GM23338 (cell line): ENCODE data around the gene USP31. TPM values are rescaled to one million over a fixed set of nuclear protein-coding genes. Genes with fewer than 3 reads are reported as not detected.

Source experiments
- ATAC-seq: fragments of 200-7000 bp; cut with Tn5 transposase; 3 replicates; pipeline ENCODE4 v1.9.1; 2020
- DNase-seq: peaks from one replicate; pipeline ENCODE4 v3.0.0-alpha.2; 2015; ENCODE audit warnings: low spot score
- H2AFZ ChIP-seq: fragments of 200-600 bp; sonication (generic); 2 replicates; pipeline ENCODE4 v1.8.0; 2016; ENCODE audit warnings: antibody characterized with exemption, mild to moderate bottlenecking, moderate library complexity
- H3F3A ChIP-seq: fragments of 200-600 bp; sonication (generic); replicated peaks from 2 replicates; pipeline ENCODE4 v1.8.0; 2017; ENCODE audit warnings: antibody characterized with exemption, mixed run types, low read depth
- H3K27ac ChIP-seq: fragments of 200-600 bp; sonication (generic); 2 replicates; pipeline ENCODE4 v1.6.1; 2016; ENCODE audit warnings: low read depth
- H3K27me3 ChIP-seq: fragments of 200-600 bp; sonication (generic); 2 replicates; pipeline ENCODE4 v1.8.0; 2016; ENCODE audit warnings: mild to moderate bottlenecking, mixed run types, moderate library complexity; ENCODE audit not compliant: insufficient read depth
- H3K36me3 ChIP-seq: fragments of 200-600 bp; sonication (generic); 2 replicates; pipeline ENCODE4 v1.8.0; 2016; ENCODE audit warnings: mild to moderate bottlenecking; ENCODE audit not compliant: insufficient read depth
- H3K4me1 ChIP-seq: fragments of 200-600 bp; sonication (generic); 2 replicates; pipeline ENCODE4 v1.8.0; 2016; ENCODE audit warnings: mild to moderate bottlenecking, moderate library complexity; ENCODE audit not compliant: insufficient read depth
- H3K4me2 ChIP-seq: fragments of 200-600 bp; sonication (generic); 2 replicates; pipeline ENCODE4 v1.7.1; 2017; ENCODE audit warnings: mixed run types
- H3K4me3 ChIP-seq: fragments of 200-600 bp; sonication (generic); 2 replicates; pipeline ENCODE4 v1.6.1; 2016; ENCODE audit warnings: mixed run types
- H3K79me2 ChIP-seq: fragments of 200-600 bp; sonication (generic); replicated peaks from 2 replicates; pipeline ENCODE4 v1.8.0; 2017; ENCODE audit warnings: mild to moderate bottlenecking; ENCODE audit not compliant: insufficient read depth
- H3K9me2 ChIP-seq: fragments of 200-600 bp; sonication (generic); 2 replicates; pipeline ENCODE4 v1.8.0; 2017; ENCODE audit not compliant: insufficient read depth
- H4K20me1 ChIP-seq: fragments of 200-600 bp; sonication (generic); replicated peaks from 2 replicates; pipeline ENCODE4 v1.8.0; 2017; ENCODE audit warnings: mild to moderate bottlenecking; ENCODE audit not compliant: insufficient read depth
- H3K27ac Mint-ChIP-seq: 2 replicates; pipeline ENCODE4 v1.8.0; 2020; ENCODE audit warnings: inconsistent platforms, mild to moderate bottlenecking, moderate library complexity, mixed read lengths
- H3K27me3 Mint-ChIP-seq: 3 replicates; pipeline ENCODE4 v1.8.0; 2022; ENCODE audit warnings: low read depth, mild to moderate bottlenecking, moderate library complexity, mixed read lengths, inconsistent platforms; ENCODE audit not compliant: insufficient read depth, poor library complexity
- H3K36me3 Mint-ChIP-seq: 3 replicates; pipeline ENCODE4 v1.8.0; 2021; ENCODE audit warnings: low read depth, mild to moderate bottlenecking, inconsistent platforms, moderate library complexity, mixed read lengths
- H3K4me1 Mint-ChIP-seq: 3 replicates; pipeline ENCODE4 v1.8.0; 2020; ENCODE audit warnings: mild to moderate bottlenecking, inconsistent platforms, mixed read lengths
- H3K4me3 Mint-ChIP-seq: 3 replicates; pipeline ENCODE4 v1.8.0; 2021; ENCODE audit warnings: moderate library complexity, mild to moderate bottlenecking, inconsistent platforms, mixed read lengths
- H3K9me3 Mint-ChIP-seq: 3 replicates; pipeline ENCODE4 v1.8.0; 2020; ENCODE audit warnings: moderate library complexity, mild to moderate bottlenecking, inconsistent platforms, mixed read lengths
- CREB1 ChIP-seq: fragments of 250-450 bp; sonication (Bioruptor Pico); IDR thresholded peaks from 2 replicates; pipeline ENCODE4 v1.5.0; 2020; ENCODE audit warnings: low read depth, mild to moderate bottlenecking, moderate library complexity
- EZH2phosphoT487 ChIP-seq: fragments of 200-600 bp; sonication (generic); IDR thresholded peaks from one replicate; pipeline ENCODE4 v1.8.1; 2018; ENCODE audit warnings: antibody characterized with exemption; ENCODE audit not compliant: unreplicated experiment
- JUNB ChIP-seq: IDR thresholded peaks from one replicate; pipeline ENCODE4 v1.6.1; 2016; ENCODE audit warnings: antibody characterized with exemption; ENCODE audit not compliant: unreplicated experiment
- NANOG ChIP-seq: IDR thresholded peaks from 2 replicates; pipeline ENCODE4 v1.6.1; 2016; ENCODE audit warnings: antibody characterized with exemption, borderline replicate concordance
- POLR2AphosphoS5 ChIP-seq: IDR thresholded peaks from 2 replicates; pipeline ENCODE4 v1.6.1; 2016; ENCODE audit warnings: antibody characterized with exemption, low read depth
- STAT1 ChIP-seq: IDR thresholded peaks from one replicate; pipeline ENCODE4 v1.6.1; 2016; ENCODE audit warnings: antibody characterized with exemption; ENCODE audit not compliant: unreplicated experiment
- polyA plus RNA-seq: library from polyadenylated mRNA; unstranded; fragments of >200 nt; fragmentation: Nextera tagmentation; extraction: Ambion mirVana; gene quantifications from 2 replicates; pipeline ENCODE4 v1.2.1, GENCODE V29; 2016
- total RNA-seq: library from RNA; depleted of rRNA; stranded (reverse); fragments of >200 nt; shearing (Covaris generic); gene quantifications from 2 replicates; pipeline ENCODE4 v1.2.3, GENCODE V29; 2014
- TF ChIP-seq, protein P1 (sequence below): IDR thresholded peaks from 2 replicates; pipeline ENCODE4 v1.6.1; 2016; ENCODE audit warnings: antibody characterized with exemption
- TF ChIP-seq, protein P2 (sequence below), 2 experiments: fragments of 200-600 bp in 1 of 2; sonication (generic) in 1 of 2; conservative IDR thresholded peaks; 2 replicates each; pipeline versions ENCODE4 v1.5.1 to v1.6.1; 2016 to 2017; ENCODE audit warnings: antibody characterized with exemption in 2 of 2, low read depth in 2 of 2, mild to moderate bottlenecking in 2 of 2, moderate library complexity in 1 of 2
- TF ChIP-seq, protein P3 (sequence below): IDR thresholded peaks from one replicate; pipeline ENCODE4 v1.6.1; 2018; ENCODE audit warnings: antibody characterized with exemption; ENCODE audit not compliant: unreplicated experiment

The USP31 gene
- total and polyA plus RNA-seq, 2 experiments from 2014 or later = 4.3 to 17.9 TPM

DNA sequence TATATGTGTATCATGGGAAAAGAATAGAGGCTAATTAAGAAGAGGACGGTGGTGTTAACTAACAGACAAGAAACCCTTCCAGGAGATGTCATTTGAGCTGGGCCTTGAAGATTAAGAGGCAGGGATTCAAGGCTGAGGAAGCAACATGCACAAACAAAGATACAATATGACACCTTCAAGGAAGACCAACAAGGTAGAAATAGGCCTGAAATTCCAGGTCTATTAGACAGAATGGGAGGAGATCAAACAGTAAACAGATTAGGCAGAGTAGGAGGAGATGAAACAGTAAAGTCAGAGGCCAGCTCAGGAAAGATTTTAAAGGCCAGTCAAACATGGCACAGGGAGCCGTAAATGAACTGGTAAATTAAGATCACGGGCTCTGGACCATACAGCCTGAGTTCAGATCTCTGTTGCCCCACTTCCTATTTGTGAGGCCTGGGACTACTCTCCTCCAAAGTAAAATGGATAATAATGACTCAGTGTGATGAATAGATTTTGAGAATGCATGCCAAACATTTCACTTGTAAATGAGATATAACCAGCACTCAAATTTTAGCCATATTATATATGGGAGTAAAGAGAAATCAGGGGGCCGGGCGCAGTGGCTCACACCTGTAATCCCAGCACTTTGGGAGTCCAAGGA is 38.9 kb downstream of the USP31 start:
- Histone ChIP-seq H3K9me2 (no peaks in the 10 kb centered on the region; the same call in 1 of the 2 replicates), H3K27me3 (no peaks in the 10 kb centered on the region), H3K36me3 (0 out of 2 replicates have a peak, but pooled peaks cover 4% of the 10 kb centered on the region), H4K20me1 (peaks cover 26% of the 10 kb centered on the region; the same call in 1 of the 2 replicates), H3F3A (no peaks in the 10 kb centered on the region), H3K79me2 (peaks cover 68% of the 10 kb centered on the region), H3K27ac (no peak overlapping the region), H3K4me3 (no peak overlapping the region), H3K4me1 (peaks cover 11% of the 10 kb centered on the region; the same call in 1 of the 2 replicates), H3K4me2 (no peak overlapping the region), H2AFZ (no peak overlapping the region)
- ATAC-seq (no peak), DNase-seq (no peak)
- Mint-ChIP-seq H3K27me3 (no peaks in the 10 kb centered on the region), H3K36me3 (peaks cover 29% of the 10 kb centered on the region), H3K27ac (no peak overlapping the region; the same call in 1 of the 2 replicates), H3K4me1 (peaks cover 12% of the 10 kb centered on the region), H3K9me3 (no peaks in the 10 kb centered on the region), H3K4me3 (no peak overlapping the region)
- TF ChIP-seq STAT1 = no peak
- no peak for TF ChIP-seq POLR2AphosphoS5
- TF ChIP-seq, protein P1, sequence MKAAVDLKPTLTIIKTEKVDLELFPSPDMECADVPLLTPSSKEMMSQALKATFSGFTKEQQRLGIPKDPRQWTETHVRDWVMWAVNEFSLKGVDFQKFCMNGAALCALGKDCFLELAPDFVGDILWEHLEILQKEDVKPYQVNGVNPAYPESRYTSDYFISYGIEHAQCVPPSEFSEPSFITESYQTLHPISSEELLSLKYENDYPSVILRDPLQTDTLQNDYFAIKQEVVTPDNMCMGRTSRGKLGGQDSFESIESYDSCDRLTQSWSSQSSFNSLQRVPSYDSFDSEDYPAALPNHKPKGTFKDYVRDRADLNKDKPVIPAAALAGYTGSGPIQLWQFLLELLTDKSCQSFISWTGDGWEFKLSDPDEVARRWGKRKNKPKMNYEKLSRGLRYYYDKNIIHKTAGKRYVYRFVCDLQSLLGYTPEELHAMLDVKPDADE = no peak

DNA sequence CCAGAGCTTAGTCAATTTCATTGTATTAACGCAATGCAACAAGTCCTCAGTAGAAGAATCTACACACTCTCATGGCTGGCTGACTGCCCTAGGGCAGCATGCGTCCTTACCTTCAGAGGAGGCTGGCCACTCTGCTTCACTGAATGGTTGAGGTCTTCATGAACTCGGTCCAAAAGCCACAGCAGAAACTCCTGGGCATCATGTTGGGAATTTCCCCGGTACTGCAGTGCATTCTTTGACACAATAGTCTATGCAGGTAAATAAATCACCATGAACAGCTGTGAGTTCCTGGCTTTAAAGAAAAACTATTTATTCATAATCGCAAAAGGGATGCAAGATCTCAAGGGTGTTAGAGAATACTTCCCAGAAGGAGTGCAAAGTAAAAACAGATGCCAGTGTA is 41.3 kb downstream of the USP31 start:
- DNase-seq = no peak
- H3K9me3 Mint-ChIP-seq = no peaks in the 10 kb centered on the region

More for the DNA sequence above, 41.3 kb downstream of the USP31 start:
- Histone ChIP-seq H3K79me2 (peaks cover 49% of the 10 kb centered on the region), H3F3A (no peaks in the 10 kb centered on the region), H3K4me1 (peaks cover 11% of the 10 kb centered on the region; the same call in 1 of the 2 replicates), H2AFZ (no peak overlapping the region), H3K9me2 (no peaks in the 10 kb centered on the region; the same call in 1 of the 2 replicates), H3K4me2 (no peak overlapping the region), H3K27me3 (no peaks in the 10 kb centered on the region), H3K36me3 (0 out of 2 replicates have a peak, but pooled peaks cover 4% of the 10 kb centered on the region), H4K20me1 (peaks cover 14% of the 10 kb centered on the region; the same call in 1 of the 2 replicates), H3K27ac (no peak overlapping the region), H3K4me3 (no peak overlapping the region)
- no peak for ATAC-seq
- H3K4me3 Mint-ChIP-seq = no peak overlapping the region
- H3K27ac Mint-ChIP-seq = no peak overlapping the region
- no peaks in the 10 kb centered on the region for H3K27me3 Mint-ChIP-seq
- H3K36me3 Mint-ChIP-seq = peaks cover 30% of the 10 kb centered on the region
- no peak for TF ChIP-seq CREB1 (CRISPR knock-in tag)
- TF ChIP-seq JUNB = no peak
- TF ChIP-seq NANOG = no peak
- TF ChIP-seq, protein P2, sequence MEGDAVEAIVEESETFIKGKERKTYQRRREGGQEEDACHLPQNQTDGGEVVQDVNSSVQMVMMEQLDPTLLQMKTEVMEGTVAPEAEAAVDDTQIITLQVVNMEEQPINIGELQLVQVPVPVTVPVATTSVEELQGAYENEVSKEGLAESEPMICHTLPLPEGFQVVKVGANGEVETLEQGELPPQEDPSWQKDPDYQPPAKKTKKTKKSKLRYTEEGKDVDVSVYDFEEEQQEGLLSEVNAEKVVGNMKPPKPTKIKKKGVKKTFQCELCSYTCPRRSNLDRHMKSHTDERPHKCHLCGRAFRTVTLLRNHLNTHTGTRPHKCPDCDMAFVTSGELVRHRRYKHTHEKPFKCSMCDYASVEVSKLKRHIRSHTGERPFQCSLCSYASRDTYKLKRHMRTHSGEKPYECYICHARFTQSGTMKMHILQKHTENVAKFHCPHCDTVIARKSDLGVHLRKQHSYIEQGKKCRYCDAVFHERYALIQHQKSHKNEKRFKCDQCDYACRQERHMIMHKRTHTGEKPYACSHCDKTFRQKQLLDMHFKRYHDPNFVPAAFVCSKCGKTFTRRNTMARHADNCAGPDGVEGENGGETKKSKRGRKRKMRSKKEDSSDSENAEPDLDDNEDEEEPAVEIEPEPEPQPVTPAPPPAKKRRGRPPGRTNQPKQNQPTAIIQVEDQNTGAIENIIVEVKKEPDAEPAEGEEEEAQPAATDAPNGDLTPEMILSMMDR (conservative IDR thresholded peaks at IDR 0.05; ENCODE audit: low read depth in 2 of 2) = no peak
- TF ChIP-seq STAT1 = no peak
- TF ChIP-seq, protein P3, sequence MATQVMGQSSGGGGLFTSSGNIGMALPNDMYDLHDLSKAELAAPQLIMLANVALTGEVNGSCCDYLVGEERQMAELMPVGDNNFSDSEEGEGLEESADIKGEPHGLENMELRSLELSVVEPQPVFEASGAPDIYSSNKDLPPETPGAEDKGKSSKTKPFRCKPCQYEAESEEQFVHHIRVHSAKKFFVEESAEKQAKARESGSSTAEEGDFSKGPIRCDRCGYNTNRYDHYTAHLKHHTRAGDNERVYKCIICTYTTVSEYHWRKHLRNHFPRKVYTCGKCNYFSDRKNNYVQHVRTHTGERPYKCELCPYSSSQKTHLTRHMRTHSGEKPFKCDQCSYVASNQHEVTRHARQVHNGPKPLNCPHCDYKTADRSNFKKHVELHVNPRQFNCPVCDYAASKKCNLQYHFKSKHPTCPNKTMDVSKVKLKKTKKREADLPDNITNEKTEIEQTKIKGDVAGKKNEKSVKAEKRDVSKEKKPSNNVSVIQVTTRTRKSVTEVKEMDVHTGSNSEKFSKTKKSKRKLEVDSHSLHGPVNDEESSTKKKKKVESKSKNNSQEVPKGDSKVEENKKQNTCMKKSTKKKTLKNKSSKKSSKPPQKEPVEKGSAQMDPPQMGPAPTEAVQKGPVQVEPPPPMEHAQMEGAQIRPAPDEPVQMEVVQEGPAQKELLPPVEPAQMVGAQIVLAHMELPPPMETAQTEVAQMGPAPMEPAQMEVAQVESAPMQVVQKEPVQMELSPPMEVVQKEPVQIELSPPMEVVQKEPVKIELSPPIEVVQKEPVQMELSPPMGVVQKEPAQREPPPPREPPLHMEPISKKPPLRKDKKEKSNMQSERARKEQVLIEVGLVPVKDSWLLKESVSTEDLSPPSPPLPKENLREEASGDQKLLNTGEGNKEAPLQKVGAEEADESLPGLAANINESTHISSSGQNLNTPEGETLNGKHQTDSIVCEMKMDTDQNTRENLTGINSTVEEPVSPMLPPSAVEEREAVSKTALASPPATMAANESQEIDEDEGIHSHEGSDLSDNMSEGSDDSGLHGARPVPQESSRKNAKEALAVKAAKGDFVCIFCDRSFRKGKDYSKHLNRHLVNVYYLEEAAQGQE = no peak
- no peak for TF ChIP-seq POLR2AphosphoS5
- no peak for TF ChIP-seq EZH2phosphoT487
- peaks cover 12% of the 10 kb centered on the region for H3K4me1 Mint-ChIP-seq
